ENCODE data around the gene CFAP58.

CFAP58 gene

DNA sequence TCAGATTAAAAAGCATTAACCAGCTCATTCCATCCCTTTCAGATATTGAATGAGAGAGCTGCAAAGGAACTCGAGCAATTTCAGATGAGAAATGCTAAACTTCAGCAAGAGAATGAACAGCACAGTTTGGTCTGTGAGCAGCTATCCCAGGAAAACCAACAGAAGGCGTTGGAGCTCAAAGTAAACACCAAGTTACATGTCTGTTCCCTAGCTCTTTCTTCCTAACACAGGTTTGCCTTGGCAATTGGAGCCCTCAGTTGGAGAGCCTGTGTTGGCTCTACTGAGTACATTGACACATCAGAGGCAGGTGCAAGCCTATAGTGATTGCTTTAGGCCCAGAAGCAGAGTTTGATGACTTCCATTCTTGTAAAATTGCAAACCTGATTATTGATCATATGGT is 14.7 kb downstream of the CFAP58 start:
- no peak for DNase-seq (ENCODE audit: low read depth in 4 of 4, low spot score in 1 of 4)

DNA sequence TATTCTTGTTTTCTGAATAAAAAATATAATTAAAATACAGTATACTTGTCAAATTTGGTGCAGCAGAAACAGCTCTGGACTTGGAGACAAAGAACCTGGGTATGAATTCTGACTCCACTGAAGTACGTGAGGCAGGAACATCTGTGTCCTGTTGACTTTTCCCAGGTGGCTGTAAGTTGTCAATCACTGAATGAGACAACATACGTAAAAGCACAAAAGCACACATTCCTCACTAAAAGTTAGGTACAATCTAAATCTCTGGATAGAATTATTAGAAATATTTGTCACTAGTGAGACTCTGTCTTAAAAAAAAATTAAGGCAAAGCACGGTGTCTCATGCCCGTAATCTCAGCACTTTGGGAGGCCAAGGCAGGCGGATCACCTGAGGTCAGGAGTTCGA is 18.1 kb downstream of the CFAP58 start:
- no peak for DNase-seq (ENCODE audit: low read depth in 4 of 4, low spot score in 1 of 4)

DNA sequence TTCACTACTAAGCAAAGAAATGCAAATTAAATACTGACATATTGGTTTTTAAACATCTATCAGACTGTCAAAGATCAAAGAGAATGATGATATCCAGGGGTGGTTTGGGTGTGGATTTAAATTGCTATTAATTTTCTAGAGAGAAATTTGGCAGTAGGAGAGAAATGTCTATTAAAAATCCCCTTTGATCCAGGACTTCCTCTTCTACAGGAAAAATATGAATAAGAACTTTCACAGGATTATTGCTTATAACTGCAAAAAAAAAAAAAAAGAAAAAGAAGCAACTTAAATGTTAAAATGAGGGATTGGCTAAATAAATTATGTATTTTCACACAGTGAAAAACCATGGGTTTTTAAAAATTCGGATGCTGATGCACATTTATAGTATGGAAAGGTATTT is 21.0 kb downstream of the CFAP58 start:
- DNase-seq (ENCODE audit: low read depth in 4 of 4, low spot score in 1 of 4), result no peak

DNA sequence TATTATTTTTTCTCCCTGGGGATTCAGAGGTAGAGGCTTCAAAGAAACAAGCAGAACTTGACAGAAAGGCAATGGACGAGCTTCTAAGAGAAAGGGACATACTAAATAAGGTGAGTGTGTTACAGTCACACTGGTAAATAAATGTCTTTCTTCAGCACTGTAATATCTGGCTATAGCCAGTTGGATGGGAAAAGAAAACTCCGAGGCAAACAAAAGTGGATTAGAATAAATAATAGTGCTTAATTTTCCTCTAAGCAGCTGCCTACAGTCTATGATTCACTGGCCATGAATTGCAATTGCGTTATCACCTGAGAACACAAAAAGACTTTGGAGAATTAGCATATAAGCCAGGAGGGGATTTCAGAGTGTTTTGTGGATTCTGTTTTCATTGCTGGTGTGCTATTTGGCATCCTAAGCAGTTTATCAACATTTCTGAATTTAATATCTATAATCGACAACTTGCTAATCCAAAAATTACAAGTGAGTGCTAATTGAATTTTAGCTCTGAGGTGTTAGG is 23.2 kb downstream of the CFAP58 start:
- DNase-seq (ENCODE audit: low read depth in 4 of 4, low spot score in 1 of 4), result no peak

DNA sequence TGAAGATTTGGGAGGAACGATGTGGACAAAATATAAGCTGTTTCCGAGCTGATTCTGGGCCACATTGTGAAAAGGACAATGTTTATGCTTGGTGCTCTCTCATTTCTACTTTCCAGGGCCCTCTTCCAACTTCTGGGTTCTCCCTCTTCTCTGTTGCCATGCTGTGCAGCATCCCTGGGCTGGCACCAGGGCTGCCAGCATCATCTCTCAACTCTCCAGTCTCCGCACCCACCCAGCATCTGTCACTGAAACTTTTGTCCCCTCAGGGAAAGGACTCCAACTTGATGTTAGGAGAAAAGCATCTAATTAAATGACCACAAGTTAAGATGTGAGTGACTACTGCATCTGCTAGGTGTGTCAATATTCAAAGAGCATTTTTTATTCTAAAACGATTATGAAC is 26.7 kb downstream of the CFAP58 start:
- DNase-seq (ENCODE audit: low read depth in 4 of 4, low spot score in 1 of 4), result no peak

DNA sequence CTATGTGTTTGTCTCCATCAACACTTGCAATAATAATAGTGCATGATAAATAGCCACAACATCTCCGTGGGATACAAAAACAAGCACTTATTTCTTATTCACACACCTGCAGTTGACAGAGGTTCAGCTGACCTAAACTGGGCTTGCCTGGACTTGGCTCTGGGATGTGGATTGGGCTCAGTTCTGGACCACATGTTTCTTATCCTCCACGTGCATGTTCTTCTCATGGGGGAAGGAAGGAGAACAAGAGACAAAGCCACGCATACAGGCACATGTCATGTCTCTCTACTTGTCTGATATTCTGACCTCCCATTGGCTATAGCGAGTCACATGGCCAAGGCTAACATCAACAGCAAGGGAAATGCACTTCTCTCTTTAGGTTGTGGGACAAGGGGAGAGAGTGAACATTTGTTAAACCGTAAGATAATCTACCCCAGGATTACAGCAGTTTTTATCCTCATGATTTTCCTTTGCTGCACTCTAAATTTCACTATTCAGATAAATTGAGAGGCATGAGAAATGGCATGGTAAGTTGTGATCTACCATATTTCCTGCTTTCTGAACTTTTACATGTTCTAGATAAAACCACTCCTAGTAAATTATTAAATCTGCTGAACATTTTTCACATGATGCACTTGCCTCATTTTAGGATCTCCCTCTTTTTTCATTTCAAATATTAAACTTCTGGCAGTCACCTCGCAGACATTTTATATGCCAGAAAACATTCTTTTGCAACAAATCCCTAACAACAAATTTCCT is 33.7 kb downstream of the CFAP58 start:
- DNase-seq (ENCODE audit: low read depth in 4 of 4, low spot score in 1 of 4), result no peak

DNA sequence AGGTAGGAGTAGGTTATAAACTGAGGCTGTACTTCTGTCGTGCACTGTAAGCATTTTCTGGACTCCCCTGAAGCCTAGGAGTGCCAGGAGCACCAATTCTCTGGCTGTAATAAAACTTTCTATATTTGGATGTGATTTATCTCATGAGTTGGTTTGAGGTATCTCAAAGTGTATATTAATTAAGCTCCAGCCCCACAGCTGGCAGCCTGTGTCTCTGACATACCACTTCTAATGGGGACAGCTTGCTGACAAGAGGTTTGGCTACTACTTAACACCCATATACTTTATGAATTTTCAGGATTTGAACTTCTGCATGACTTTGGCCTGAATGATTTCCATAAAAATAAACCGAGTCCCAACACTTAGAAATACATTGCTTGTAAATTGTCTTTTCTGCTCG is 35.2 kb downstream of the CFAP58 start:
- no peak for DNase-seq (ENCODE audit: low read depth in 4 of 4, low spot score in 1 of 4)

DNA sequence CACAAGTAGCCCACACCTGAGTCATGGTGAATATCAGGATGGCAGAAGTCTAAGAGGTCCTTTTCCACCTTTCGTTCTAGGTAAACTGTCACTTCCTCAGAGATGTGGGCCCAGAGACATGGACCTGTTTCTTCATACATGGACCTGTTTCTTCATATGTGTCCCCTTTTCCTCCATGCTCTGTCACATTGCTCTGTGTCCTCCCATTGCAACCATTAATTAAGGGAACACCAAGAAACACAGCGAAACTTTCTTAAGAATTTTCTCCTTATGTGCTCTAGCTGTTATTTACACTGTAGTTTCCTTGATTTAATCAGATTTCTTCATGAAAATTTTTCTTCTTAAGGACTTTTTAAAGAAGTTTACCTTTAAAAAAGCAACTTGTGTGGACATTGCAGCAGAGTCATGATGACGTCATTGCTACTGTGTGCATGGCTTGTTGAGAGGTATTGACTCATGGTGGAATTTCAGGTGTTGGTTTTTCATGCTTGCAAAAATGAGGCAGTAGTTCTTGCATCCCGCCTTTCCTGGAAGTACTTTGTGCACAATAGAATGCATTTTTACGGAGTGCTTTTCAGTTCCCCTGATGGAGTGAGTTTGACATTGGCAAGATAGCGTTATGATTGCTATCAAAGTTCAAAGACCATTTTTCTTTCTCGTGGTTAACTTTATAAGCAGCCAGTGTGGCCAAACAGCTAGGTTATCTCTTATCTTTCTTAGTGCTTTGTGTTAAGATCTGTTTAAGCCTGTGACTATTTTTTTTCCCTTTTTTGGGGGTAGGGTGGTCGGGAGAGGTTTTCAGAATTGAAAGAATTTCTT is 37.7 kb downstream of the CFAP58 start:
- no peak for DNase-seq (ENCODE audit: low read depth in 4 of 4, low spot score in 1 of 4)

DNA sequence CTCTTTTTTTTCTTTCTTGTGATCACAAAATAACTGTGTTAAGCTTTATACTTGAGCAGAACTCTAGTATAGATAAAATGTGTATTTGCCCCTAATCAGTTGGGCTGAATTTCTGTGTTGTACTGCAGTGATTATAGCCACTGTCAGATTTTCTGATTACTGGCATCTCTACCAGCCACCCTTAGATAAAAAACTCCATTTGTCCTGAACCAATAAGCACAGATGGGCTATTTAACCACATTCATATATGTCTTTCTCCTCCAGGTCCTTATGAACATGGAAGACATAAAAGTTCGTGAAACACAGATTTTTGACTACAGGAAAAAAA is 38.3 kb downstream of the CFAP58 start:
- DNase-seq (ENCODE audit: low read depth in 4 of 4, low spot score in 1 of 4), result no peak

DNA sequence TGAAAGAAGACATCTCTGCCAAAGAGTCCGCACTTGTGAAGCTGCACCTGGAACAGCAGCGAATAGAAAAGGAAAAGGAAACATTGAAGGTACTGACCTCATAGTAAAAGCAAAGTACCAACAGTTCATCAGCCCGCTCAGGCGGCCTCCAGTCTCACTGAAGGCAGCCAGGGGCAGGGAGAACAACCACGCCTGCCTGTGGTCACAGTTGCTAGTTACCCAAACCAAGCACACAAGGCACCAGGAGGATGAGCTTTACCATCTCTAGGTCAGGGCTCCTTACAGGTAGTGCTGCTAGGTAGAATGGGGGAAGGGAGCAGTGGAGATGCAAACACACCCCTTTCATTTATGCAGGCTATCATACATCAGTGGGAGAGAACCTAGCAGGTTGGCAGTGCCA is 39.8 kb downstream of the CFAP58 start:
- no peak for DNase-seq (ENCODE audit: low read depth in 4 of 4, low spot score in 1 of 4)

DNA sequence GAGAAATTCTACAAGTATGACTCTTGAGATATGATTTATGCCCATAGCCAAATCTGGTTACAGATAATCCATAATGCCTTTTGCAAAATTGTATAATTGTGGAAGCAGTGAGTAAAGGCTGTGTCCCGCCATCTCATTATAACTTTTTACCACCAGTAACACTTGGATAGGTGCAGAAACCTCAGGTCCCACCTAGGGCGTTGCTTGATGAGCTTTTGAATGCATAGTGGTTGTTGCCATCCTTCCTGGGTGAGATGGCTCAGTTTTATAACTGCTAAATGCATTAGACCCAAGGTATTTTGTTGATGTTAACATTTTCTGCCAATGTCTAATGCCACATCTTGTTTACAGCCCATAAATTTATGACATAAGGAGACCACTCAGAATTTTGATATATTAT is 42.9 kb downstream of the CFAP58 start:
- DNase-seq (ENCODE audit: low read depth in 4 of 4, low spot score in 1 of 4), result no peak

DNA sequence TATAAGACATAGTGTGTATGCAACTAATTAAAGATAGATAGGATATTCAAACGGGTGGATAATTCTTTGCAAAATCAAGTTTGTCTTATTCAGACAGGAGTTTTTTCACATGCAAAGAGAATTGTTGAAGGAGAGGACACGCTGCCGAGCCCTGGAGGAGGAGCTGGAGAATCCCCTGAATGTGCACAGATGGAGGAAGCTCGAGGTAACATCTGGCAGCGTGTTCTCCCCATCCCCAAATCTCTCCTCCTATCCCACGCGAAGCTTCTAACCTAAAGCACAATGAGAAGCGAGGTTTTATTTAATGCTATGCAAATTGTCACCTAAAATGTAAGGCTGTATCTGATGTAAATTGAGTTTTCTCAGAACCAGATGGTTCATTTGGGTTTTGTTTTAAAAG is 50.0 kb downstream of the CFAP58 start:
- DNase-seq (ENCODE audit: low read depth in 4 of 4, low spot score in 1 of 4), result no peak

DNA sequence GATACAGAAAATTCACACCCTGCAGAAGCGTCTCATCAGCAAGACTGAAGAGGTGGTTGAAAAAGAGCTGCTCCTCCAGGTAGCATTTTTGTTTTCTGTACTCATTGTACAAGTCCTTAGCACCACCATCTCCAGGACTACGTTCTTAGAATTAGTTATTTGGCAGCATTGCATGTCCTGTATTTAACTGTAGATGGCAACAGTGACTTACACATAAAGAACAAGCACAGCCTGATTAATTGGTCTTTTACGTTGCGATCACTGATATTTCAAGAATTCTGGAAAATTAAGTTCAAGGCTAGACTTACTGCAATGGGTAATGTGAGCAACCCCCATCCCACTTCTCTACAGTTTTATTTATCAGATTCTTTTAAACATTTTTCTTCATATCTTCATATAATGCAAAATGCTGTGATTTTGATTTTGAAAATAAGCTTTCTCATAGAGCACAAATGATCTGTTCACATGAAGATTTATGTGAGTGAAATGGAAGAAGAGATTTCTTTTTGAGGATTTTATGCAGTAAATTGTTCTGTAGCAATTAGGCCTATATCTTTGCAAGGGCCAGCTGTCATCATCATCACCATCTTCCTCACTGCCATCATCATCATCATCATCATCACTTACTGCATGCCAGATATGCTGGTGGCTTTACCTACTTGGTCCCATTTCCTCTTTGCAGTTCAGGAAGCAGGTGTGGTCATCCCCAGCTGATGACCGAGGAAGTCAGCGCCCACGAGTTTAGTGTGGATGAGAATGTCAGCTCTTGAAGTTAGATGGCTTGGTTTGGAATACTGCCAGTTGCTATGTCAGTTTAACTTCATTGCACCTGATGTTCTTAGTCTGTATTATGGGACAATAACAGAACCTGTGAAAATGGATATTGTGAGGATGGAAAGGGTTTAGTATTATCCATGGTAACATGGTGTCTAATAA is 53.4 kb downstream of the CFAP58 start:
- DNase-seq (ENCODE audit: low read depth in 4 of 4, low spot score in 1 of 4), result no peak

DNA sequence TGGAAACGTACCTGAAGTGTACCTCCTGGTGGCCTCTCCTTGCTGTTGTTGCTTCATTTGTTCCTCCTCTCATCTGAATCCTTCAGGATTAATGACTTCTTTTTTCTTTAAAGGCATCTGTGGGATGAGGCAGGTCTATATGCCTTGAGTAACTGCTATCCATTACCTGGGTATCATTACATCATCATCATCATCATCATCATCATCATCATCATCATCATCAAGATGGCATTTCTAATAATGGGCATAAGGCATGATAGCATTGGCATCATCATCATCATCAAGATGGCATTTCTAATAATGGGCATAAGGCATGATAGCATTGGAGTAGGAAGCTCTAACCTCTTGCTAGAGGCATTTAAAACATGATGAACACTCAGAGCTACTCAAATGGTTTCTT is 59.9 kb downstream of the CFAP58 start:
- no peak for DNase-seq (ENCODE audit: low read depth in 4 of 4, low spot score in 1 of 4)

DNA sequence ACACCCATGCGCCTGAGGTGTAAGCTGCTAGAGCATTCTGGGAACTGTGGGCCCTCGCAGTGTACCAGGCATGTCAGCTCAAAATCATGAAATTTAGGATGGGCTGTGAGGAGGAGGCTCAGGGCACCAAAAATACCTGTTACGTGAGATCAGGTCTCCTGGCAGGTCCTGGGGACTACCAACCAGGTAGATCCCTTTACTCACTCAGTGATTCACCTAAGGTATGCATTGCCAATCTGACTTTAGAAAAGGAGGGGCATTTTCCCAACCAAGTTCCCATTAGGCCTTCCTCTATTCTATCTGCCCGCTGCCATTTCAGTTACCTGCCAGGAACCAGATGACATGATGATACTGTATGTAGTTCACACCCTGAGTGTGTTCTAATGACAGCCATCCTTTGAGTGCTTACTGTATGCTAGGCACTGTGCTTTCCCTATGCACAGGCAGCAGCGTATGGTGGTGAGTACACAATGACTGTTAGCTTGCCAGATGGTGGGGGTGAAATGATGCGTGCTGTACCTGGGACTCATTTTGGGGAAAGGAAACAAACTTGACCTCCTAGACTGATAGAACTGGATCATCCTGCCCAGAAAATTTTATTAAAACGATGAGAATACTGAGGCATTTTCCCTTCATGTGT is 62.0 kb downstream of the CFAP58 start:
- no peak for DNase-seq (ENCODE audit: low read depth in 4 of 4, low spot score in 1 of 4)

DNA sequence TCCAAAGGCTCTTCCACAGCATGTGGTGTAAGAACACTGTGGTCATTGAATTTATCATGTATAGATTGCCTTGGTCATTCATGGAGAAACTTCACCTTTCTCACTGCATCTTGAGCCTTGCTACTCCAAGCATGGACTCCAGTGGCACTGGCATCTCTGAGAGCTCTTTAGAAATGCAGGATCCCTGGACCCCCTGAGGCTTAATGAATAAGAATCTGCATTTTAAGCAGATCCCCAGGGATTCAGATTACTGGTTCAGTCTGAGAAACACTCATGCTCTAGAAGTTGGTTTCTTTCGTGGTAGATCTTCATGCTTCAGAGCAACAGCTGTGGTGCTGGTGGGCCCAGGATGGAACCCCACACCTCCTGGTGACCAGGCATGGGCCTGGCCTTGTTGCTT is 63.2 kb downstream of the CFAP58 start:
- DNase-seq (ENCODE audit: low read depth in 4 of 4, low spot score in 1 of 4), result no peak

DNA sequence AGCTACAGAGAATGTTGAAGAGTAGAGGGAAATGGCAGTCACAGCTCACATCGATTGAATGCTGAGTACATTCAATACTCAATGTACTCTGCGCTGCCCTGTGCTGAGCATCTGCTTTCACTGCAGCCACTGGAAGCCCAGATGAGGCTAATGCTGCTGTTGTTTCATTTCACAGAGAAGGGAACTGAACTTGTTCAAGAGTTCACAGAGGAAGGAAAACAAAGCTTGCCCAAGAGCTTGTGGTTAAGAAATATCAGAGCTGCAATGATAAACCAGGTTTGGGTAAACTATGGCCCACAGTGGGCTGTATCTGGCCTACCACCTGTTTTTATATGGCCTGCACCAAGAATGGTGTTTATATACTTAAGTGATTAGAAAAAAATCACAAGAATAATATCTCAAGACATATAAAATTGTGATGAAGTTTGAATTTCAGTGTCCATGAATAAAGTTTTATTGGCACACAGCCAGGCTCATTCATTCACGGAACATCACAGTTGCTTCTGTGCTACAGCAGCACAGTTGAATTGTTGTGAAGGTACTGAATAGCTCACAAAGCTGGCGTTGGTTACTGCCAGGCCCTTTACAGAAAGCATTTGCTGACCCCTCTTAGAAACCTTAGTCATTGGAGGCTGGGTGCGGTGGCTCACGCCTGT is 64.1 kb downstream of the CFAP58 start:
- DNase-seq (ENCODE audit: low read depth in 4 of 4, low spot score in 1 of 4), result no peak

DNA sequence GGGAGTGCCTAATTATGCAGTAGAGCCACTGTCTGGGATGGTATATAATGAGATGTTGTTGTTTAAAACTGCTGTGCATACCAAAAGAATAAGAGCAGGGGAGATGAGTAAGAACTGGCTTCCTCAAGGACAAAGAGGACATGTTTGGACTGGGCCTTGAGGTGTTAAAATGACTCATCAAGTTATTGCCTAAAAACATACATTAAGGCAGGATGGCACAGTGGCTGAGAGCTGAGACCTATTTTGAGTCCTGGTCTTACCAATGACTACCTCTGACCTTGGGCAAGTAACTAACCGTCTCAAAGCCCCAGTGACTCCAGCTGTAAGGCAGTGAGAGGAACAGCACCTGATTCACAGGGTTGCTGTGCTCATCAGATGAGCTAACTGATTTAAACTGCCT is 71.1 kb downstream of the CFAP58 start:
- no peak for DNase-seq (ENCODE audit: low read depth in 4 of 4, low spot score in 1 of 4)

DNA sequence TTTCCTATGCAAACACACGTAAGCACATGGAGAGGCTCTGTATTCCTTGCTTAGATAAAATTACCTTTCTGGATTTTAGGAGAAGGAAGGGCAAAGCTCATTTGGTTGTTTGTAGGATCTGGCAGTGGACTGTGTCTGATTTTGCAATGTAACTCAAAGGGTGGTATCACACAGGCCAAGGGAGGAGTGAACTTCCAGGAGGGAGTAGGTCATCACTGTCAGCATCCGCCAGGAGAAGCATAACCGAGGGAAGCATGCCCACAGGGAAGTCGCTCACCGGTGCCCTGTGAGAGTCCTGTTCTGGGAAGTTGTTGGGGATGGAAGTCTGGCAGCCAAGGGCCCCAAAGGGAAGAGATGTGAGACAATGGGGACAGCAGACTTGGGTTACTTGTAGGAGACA is 74.4 kb downstream of the CFAP58 start:
- no peak for DNase-seq (ENCODE audit: low read depth in 4 of 4, low spot score in 1 of 4)

DNA sequence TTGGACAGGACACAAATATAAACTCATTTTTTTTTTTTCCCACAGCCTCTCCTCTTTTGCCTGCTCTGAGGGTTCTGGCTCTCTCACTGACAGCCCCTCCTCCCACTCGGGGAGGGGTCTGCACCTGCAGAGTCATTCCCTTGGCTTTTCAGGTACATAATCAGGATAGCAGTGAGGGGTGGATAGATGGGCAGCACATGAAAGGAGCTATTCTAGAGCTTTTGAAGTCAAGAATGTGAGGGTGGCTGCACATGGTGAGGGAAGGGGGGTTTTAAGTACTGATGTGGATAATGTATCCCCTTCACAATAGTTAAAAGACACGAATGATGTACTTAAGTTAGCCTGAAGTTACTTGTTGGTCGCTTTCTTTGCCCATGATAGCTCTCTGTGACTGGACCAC is 76.2 kb downstream of the CFAP58 start:
- no peak for DNase-seq (ENCODE audit: low read depth in 4 of 4, low spot score in 1 of 4)

DNA sequence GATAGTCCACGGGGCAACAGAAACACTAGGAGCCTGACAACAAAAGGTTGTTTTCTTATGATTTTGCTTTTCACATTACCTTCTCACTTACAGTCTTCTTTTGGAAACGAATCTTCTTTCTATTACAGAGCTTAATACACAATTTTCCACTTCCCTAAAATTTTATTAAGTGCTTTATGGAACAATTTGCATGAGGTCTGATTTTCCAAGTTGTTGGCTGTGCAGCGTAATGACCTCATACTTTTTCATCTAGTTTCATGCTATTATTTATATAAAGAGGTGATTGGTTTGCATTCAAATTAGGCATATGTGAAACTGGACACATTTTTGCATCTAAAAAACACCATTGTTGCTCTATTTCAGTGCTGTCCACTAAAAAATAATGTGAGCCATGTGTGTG is 76.7 kb downstream of the CFAP58 start:
- DNase-seq (ENCODE audit: low read depth in 4 of 4, low spot score in 1 of 4), result no peak

All from stimulated activated CD4-positive, alpha-beta T cell treated with anti-CD3 and anti-CD28 coated beads, Interleukin-1b, Interleukin-23, amount 100 ng/mL, for 24 hours (primary cell).